A673 (cell line): ENCODE results near the gene CARD11.

Experiments used
- CTCF ChIP-seq: fragments of 300-800, 200-600 bp; sonication (generic); conservative IDR thresholded peaks from 2 replicates; pipeline ENCODE4 v1.5.1; 2017; ENCODE audit warnings: low read depth, mild to moderate bottlenecking, antibody characterized with exemption, low read length, moderate library complexity, mixed read lengths
- EZH2 ChIP-seq: fragments of 200-600 bp; sonication (generic); IDR thresholded peaks from 2 replicates; pipeline ENCODE4 v1.6.1; 2017; ENCODE audit warnings: borderline replicate concordance, low read depth, mild to moderate bottlenecking, mixed read lengths, antibody characterized with exemption, low read length; ENCODE audit not compliant: poor library complexity, severe bottlenecking

GRCh38 chr7:3066506-3066905 lies 22.8 kb upstream of the CARD11 start:
- TF ChIP-seq EZH2 (no peak), CTCF (no peak)
